ENCODE results near the gene SEL1L3.

- TF ChIP-seq TCF7 (IDR thresholded peaks at IDR 0.05; ENCODE audit: borderline replicate concordance): no peak
- TF ChIP-seq MXI1 (IDR thresholded peaks at IDR 0.05; ENCODE audit: low read depth, low read length): no peak
- TF ChIP-seq TBL1XR1 (IDR thresholded peaks at IDR 0.05; ENCODE audit: low read length in 2 of 2): no peak
- no peak for TF ChIP-seq ZC3H4 (CRISPR knock-in tag; IDR thresholded peaks at IDR 0.05; ENCODE audit: borderline replicate concordance)
- no peak for TF ChIP-seq EZH2 (IDR thresholded peaks at IDR 0.05; ENCODE audit: borderline replicate concordance, low read depth, low read length)
- no peak for TF ChIP-seq ATF2 (CRISPR knock-in tag; IDR thresholded peaks at IDR 0.05)
- TF ChIP-seq ATF4 (CRISPR knock-in tag; IDR thresholded peaks at IDR 0.05): no peak
- no peak for TF ChIP-seq NR1H2 (CRISPR knock-in tag; IDR thresholded peaks at IDR 0.05)
- TF ChIP-seq SPI1 (IDR thresholded peaks at IDR 0.05; ENCODE audit: borderline replicate concordance, low read depth, low read length): no peak
- TF ChIP-seq NKRF (IDR thresholded peaks at IDR 0.05; ENCODE audit: borderline replicate concordance): no peak
- TF ChIP-seq ZNF311 (CRISPR knock-in tag; IDR thresholded peaks at IDR 0.05): no peak
- TF ChIP-seq PPARD (CRISPR knock-in tag; IDR thresholded peaks at IDR 0.05): no peak
- no peak for TF ChIP-seq JUN (IDR thresholded peaks at IDR 0.05; ENCODE audit: borderline replicate concordance, low read depth, low read length)
- TF ChIP-seq JUN (CRISPR knock-in tag; IDR thresholded peaks at IDR 0.05; ENCODE audit: borderline replicate concordance): no peak
- no peak for TF ChIP-seq MAX (CRISPR knock-in tag; IDR thresholded peaks at IDR 0.05)
These were observed 136.9 kb downstream of the SEL1L3 start for GRCh38 chr4:25725870-25726269.
